Lower leg skin (tissue), 4 donors: ENCODE results near the gene HGS. TPM values are rescaled to one million over a fixed set of nuclear protein-coding genes. Genes with fewer than 3 reads are reported as not detected.

Experiments
- DNase-seq, 2 donors: peaks; one replicate each; pipeline ENCODE4 v3.0.0-alpha.2; 2019; ENCODE audit warnings: low spot score in 2 of 2
- H3K4me3 ChIP-seq: fragments of 200-600 bp; sonication (generic); 2 replicates; pipeline ENCODE4 v1.5.1; 2017; ENCODE audit warnings: mild to moderate bottlenecking, low read depth; ENCODE audit not compliant: poor library complexity, severe bottlenecking
- POLR2A ChIP-seq, 2 donors: fragments of 450-650 bp; IDR thresholded peaks; one replicate each; pipeline ENCODE4 v1.6.1; 2016 to 2017; ENCODE audit warnings: antibody characterized with exemption in 2 of 2, mild to moderate bottlenecking in 1 of 2, moderate library complexity in 1 of 2
- WGBS, 2 donors: methylation state at CpG; one replicate each; pipeline ENCODE4 v1.1.5; 2018; 5-methylcytosine and 5-hydroxymethylcytosine counted together
- intact Hi-C: fragments of 100-400 bp; cut with DNase I; formaldehyde crosslinking; loops from one replicate; pipeline ENCODE4 v1.15.0; 2023; ENCODE audit warnings: low total_unique reads
- total RNA-seq, 4 donors: library from RNA; depleted of rRNA; stranded (reverse); fragments of >200 nt; gene quantifications; one replicate each; pipeline ENCODE4 v1.1.0, GENCODE V29; 2016
- TF ChIP-seq, protein P1 (sequence below), 3 donors: fragments of 450-650 bp; IDR thresholded peaks; one replicate each; pipeline ENCODE4 v1.5.1; 2016; ENCODE audit warnings: antibody characterized with exemption in 3 of 3, mild to moderate bottlenecking in 3 of 3, moderate library complexity in 2 of 3

HGS gene
- total RNA-seq, 4 donors from 2014 or later: 87.0 to 160 (median 92.1) TPM

DNA sequence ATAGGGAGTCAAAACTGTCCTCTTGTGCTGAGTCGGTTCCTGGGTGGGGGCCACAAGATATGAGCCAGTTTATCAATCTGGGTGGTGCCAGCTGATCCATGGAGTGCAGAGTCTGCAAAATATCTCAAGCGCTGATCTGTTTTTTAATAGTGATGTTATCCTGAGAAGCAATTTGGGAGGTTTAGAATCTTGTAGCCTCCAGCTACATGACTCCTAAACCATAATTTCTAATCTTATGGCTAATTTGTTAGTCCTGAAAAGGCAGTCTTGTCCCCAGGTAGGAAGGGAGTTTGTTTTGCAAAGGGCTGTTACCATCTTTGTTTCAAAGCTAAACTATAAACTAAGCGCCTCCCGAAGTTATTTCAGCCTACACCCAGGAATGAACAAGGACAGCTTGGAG, 45.1 kb upstream of the HGS start:
- 49 to 56% methylated on average over 4 of the region's 4 CpGs for WGBS, 2 donors
- no peak for DNase-seq
- no peak for TF ChIP-seq POLR2A (IDR thresholded peaks at IDR 0.05)
- TF ChIP-seq, protein P1, sequence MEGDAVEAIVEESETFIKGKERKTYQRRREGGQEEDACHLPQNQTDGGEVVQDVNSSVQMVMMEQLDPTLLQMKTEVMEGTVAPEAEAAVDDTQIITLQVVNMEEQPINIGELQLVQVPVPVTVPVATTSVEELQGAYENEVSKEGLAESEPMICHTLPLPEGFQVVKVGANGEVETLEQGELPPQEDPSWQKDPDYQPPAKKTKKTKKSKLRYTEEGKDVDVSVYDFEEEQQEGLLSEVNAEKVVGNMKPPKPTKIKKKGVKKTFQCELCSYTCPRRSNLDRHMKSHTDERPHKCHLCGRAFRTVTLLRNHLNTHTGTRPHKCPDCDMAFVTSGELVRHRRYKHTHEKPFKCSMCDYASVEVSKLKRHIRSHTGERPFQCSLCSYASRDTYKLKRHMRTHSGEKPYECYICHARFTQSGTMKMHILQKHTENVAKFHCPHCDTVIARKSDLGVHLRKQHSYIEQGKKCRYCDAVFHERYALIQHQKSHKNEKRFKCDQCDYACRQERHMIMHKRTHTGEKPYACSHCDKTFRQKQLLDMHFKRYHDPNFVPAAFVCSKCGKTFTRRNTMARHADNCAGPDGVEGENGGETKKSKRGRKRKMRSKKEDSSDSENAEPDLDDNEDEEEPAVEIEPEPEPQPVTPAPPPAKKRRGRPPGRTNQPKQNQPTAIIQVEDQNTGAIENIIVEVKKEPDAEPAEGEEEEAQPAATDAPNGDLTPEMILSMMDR (IDR thresholded peaks at IDR 0.05): no peak
- intact Hi-C loops: no loop called here
- no peak overlapping the region for H3K4me3 ChIP-seq

DNA sequence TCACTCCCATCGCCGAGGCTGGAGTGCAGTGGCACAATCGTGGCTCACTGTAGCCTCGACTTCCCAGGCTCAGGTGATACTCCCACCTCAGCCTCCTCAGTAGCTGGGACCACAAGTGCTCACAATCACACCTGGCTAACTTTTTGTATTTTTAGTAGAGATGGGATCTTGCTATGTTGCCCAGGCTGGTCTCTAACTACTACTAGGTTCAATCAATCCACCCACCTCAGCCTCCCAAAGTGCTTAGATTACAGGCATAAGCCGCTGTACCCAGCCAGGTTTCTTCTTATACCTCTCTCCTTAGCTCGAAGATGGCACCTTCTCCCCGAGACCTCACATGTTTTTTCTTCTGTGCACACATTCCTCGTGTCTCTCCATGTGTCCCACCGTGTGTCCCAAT, 43.8 kb upstream of the HGS start:
- no peak for DNase-seq
- 91 to 94% methylated on average over 9 of the region's 9 CpGs for WGBS, 2 donors
- TF ChIP-seq, protein P1 (IDR thresholded peaks at IDR 0.05): no peak
- no peak for TF ChIP-seq POLR2A (IDR thresholded peaks at IDR 0.05)
- intact Hi-C loops: no loop called here
- no peak overlapping the region for H3K4me3 ChIP-seq

DNA sequence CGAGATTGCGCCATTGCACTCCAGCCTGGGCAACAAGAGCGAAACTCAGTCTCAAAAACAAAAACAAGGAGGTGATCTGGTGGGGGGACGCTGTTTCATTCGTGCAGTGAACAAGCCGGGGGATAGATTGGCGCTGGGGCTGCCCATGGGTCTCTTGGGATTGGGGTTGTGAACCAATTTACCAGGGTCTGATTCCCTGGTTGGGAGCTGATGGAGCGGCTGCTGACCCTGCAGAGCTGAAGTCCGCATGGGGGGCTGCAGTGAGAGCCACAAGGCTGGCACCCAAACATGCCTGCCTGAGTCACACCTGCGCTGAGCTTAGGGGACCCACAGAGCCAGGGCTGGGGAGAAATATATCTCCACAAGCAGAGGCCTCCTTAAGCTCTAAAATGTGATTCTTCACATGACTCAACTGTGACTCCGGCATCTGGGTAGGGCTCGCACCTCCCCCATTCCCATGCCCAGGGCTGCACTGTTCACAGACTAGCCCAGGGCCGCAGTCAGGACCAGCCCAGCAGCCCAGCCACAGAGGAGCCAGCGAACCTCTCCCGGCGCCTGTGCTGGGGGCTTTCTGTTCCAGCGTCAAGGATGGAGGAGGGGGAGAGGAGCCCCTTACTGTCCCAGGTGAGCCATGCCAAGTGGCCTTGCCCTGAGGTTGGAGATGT, 41.9 kb upstream of the HGS start:
- WGBS, 2 donors: 85 to 87% methylated on average over 16 to 17 of the region's 17 CpGs
- TF ChIP-seq, protein P1 (IDR thresholded peaks at IDR 0.05): no peak
- TF ChIP-seq POLR2A (IDR thresholded peaks at IDR 0.05): no peak
- no peak overlapping the region for H3K4me3 ChIP-seq
- intact Hi-C loops: no loop called here
- no peak for DNase-seq

DNA sequence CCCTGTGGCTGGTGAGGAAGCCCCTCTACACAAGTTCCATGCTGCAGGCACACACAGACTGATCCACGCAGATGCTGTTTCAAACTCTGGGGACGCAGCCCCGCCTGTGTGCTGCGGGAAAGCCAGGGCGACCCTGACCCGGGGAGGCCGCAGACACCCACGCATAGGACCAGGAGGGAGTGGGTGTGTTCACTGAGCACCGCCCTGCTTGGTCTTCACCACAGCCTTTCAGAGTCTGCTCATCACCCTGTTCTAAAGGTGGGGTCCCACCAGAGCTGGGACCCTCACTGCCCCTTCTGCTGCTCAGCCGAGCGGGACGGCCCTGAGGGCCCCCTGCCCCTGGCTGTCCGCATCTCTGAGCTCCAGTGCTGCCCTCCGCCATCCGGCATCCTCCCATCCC, 39.3 kb upstream of the HGS start:
- intact Hi-C loops: no loop called here
- no peak for DNase-seq
- H3K4me3 ChIP-seq: no peak overlapping the region
- 86 to 93% methylated on average over 13 to 15 of the region's 15 CpGs for WGBS, 2 donors
- TF ChIP-seq, protein P1 (IDR thresholded peaks at IDR 0.05): no peak
- TF ChIP-seq POLR2A (IDR thresholded peaks at IDR 0.05): no peak

DNA sequence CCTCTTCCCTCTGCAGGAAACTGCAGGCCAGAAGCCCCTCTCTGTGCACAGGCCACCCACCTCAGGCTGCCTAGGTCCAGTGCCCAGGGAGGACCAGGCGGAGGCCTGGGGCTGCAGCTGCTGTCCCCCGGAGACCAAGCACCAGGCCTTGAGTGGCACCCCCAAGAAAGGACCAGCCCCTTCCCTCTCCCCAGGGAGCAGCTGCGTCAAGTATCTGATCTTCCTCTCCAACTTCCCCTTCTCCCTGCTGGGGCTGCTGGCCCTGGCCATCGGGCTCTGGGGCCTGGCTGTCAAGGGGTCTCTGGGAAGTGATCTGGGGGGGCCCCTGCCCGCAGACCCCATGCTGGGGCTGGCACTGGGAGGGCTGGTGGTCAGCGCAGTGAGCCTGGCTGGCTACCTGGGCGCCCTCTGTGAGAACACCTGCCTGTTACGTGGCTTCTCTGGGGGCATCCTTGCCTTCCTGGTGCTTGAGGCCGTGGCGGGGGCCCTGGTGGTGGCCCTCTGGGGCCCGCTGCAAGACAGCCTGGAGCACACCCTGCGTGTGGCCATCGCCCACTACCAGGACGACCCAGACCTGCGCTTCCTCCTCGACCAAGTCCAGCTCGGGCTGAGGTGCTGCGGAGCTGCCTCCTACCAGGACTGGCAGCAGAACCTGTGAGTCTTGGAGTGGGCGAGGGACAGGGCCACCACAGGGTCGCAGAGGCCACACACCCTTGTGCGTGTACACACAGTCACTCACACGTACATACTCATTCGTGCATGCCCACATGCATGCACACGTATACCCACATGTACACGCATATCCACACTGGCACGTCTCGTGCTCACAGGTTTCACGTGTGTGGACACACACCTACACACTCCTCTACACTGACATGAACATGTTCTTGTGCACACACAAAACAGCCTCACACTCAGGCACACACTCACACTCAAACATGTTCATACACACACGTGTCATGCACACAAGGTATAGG, 38.5 kb upstream of the HGS start:
- TF ChIP-seq POLR2A (IDR thresholded peaks at IDR 0.05): no peak
- TF ChIP-seq, protein P1 (IDR thresholded peaks at IDR 0.05): no peak
- no peak for DNase-seq
- intact Hi-C loops: no loop called here
- H3K4me3 ChIP-seq: no peak overlapping the region
- 85 to 88% methylated on average over 26 of the region's 29 CpGs for WGBS, 2 donors
